GM12878 (cell line): ENCODE results near the gene DHFR.

ENCODE experiments used
- ATF3 ChIP-seq: IDR thresholded peaks from 2 replicates; pipeline ENCODE4 v1.6.1; 2011; ENCODE audit warnings: low read depth, mild to moderate bottlenecking, low read length, moderate library complexity, borderline replicate concordance; ENCODE audit errors: extremely low read depth
- CTCF ChIP-seq, 3 experiments: IDR thresholded peaks in 2 of 3; conservative IDR thresholded peaks in 1 of 3; 2 replicates each; pipeline ENCODE4 v1.5.1; 2011; ENCODE audit warnings: low read depth in 3 of 3, low read length in 3 of 3, mild to moderate bottlenecking in 3 of 3, control low read depth in 2 of 3, moderate library complexity in 2 of 3, inconsistent platforms in 1 of 3, mixed read lengths in 1 of 3; ENCODE audit not compliant: control insufficient read depth in 2 of 3, insufficient read depth in 1 of 3; ENCODE audit errors: extremely low read depth in 1 of 3
- MYC ChIP-seq: IDR thresholded peaks from 2 replicates; pipeline ENCODE4 v1.6.1; 2011; ENCODE audit warnings: mild to moderate bottlenecking, low read length, moderate library complexity, inconsistent platforms; ENCODE audit not compliant: insufficient read depth, insufficient replicate concordance, insufficient read length, severe bottlenecking
- POLR2AphosphoS5 ChIP-seq: IDR thresholded peaks from 2 replicates; pipeline ENCODE4 v1.6.1; 2011; ENCODE audit warnings: mild to moderate bottlenecking, low read length, inconsistent platforms

GRCh38 chr5:80641353-80641752 lies 13.4 kb downstream of the DHFR start:
- TF ChIP-seq MYC (no peak), POLR2AphosphoS5 (no peak), ATF3 (no peak), CTCF (IDR thresholded peaks at IDR 0.05 in 2 of 3, conservative IDR thresholded peaks at IDR 0.05 in 1 of 3; ENCODE audit: control insufficient read depth in 2 of 3, extremely low read depth in 1 of 3, insufficient read depth in 1 of 3, low read depth in 3 of 3, low read length in 3 of 3) (no peak)
